ENCODE data around the gene PARD3B. TPM values are rescaled to one million over a fixed set of nuclear protein-coding genes. Genes with fewer than 3 reads are reported as not detected.
A peak's percentile ranks its signal among the peaks of the same experiment; 100 is the strongest.

The PARD3B gene
- total and polyA plus RNA-seq, 12 donors: 0.46 to 12.4 (median 8.3) TPM

GRCh38 chr2:205596581-205596980, 1051.3 kb downstream of the PARD3B start:
- Histone ChIP-seq H3K27ac (no peak overlapping the region), H3K9me3 (peaks cover 0 to 27% (median 3%) of the 10 kb centered on the region in 11 donors), H3K4me1 (peaks cover 0 to 11% (median 0%) of the 10 kb centered on the region in 9 donors), H3K27me3 (no peaks in the 10 kb centered on the region), H3K36me3 (no peaks in the 10 kb centered on the region), H3K4me3 (no peak overlapping the region)
- intact Hi-C loops (cut with DNase I): no loop called here
- no peak for DNase-seq
- no peak for ATAC-seq
- TF ChIP-seq CTCF (IDR thresholded peaks at IDR 0.05): no peak
- WGBS, 2 donors: 96 to 97% methylated on average over 2 of the region's 2 CpGs

DNA sequence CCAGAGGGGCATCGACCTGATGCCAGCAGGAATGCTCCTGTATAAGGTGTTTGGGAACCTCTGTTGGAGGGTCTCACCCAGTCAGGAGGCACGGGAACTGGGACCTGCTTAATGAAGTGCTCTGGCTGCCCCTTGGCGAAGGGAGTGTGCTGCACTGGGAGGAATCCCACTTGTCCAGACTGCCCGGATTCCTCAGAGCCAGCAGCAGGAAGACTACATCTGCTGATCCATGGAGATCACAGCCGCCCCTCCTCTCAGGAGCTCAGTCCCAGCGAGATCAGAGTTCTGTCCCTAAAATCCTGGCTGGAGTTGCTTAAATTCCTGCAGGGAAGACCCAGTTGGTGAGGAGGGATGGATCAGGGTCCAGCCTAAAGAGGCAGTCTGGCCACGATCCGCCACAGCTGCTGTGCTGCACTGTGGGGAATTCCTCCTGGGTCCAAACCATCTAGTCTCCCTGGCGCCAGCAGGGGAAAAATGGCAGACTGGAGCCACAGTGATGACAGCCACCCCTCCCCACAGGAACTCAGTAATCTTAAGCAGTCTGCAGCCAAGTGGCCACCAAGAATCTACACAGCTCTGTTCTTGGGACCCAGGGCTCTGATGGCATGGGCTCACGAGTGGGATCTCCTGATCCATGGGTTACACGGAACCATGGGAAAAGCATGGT, 1060.5 kb downstream of the PARD3B start:
- Histone ChIP-seq H3K4me1 (peaks cover 0 to 3% (median 0%) of the 10 kb centered on the region in 9 donors), H3K4me3 (no peak overlapping the region), H3K9me3 (peaks cover 0 to 41% (median 15%) of the 10 kb centered on the region in 11 donors), H3K27ac (no peak overlapping the region), H3K36me3 (no peaks in the 10 kb centered on the region), H3K27me3 (peaks cover 0 to 6% (median 0%) of the 10 kb centered on the region in 7 donors)
- WGBS, 2 donors: 87 to 92% methylated on average over 11 of the region's 11 CpGs
- no peak for DNase-seq
- TF ChIP-seq CTCF (IDR thresholded peaks at IDR 0.05): peak in 1 of 9 donors; percentile 3
- ATAC-seq: no peak
- intact Hi-C loops (cut with DNase I): no loop called here

DNA sequence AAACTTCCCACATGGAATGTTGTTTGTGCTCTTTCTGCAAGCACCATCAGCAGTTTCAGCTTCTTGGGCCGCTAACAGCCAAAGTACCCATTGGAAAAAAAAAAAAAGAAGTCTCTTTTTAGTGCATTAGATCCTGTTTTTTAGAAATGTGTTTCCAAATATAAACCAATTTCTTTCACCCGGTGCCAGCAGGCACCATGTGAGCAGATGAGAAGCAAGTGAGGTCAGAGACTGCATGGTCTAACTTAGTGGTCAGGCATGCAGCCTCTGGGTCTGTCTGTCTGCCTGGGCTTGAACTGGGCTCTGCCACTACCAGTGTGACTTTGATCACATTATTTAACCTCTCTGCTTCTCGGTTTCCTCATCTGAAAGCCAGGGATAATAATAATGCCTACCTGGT, 1061.9 kb downstream of the PARD3B start:
- peaks cover 0 to 7% (median 0%) of the 10 kb centered on the region in 7 donors for H3K27me3 ChIP-seq
- DNase-seq (no peak), ATAC-seq (peak in 2 of 8 donors; percentile 43 to 49)
- no peak overlapping the region for H3K27ac ChIP-seq
- intact Hi-C loops (cut with DNase I): no loop called here
- peaks cover 0 to 27% (median 7%) of the 10 kb centered on the region in 11 donors for H3K9me3 ChIP-seq
- 81 to 88% methylated on average over 3 of the region's 3 CpGs for WGBS, 2 donors
- H3K4me1 ChIP-seq: peaks cover 0 to 3% (median 0%) of the 10 kb centered on the region in 9 donors
- H3K4me3 ChIP-seq: no peak overlapping the region
- no peak for TF ChIP-seq CTCF (IDR thresholded peaks at IDR 0.05)
- no peaks in the 10 kb centered on the region for H3K36me3 ChIP-seq

DNA sequence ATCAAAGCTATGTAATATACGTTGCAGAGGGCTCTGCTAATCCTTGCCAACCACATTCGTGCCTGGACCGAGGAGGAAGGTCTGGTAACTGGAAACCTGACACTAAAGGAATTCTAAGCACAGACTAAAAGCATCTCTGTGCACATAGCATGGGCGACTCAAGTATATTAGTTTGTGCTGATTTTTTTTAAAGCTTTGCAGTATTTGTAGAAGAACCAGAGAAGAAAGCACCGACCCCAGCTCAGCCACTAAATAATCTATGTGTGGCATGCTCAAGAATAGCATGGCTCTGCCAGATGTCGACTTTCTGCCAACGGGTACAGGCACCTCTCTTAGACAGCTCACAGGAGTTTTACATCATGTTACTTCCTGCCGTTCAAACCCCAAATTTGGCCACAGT, 1063.8 kb downstream of the PARD3B start:
- TF ChIP-seq CTCF (IDR thresholded peaks at IDR 0.05): no peak
- no peak overlapping the region for H3K4me3 ChIP-seq
- no peak overlapping the region for H3K27ac ChIP-seq
- DNase-seq: no peak
- H3K4me1 ChIP-seq: peaks cover 0 to 3% (median 0%) of the 10 kb centered on the region in 9 donors
- 38 to 55% methylated on average over 8 of the region's 8 CpGs for WGBS, 2 donors
- peaks cover 0 to 7% (median 0%) of the 10 kb centered on the region in 7 donors for H3K27me3 ChIP-seq
- no peaks in the 10 kb centered on the region for H3K36me3 ChIP-seq
- H3K9me3 ChIP-seq: peaks cover 0 to 8% (median 0%) of the 10 kb centered on the region in 11 donors
- no peak for ATAC-seq
- intact Hi-C loops (cut with DNase I): no loop called here

Measured in heart right ventricle (tissue), 16 donors.